ENCODE data around the gene ATP13A4.

Gene ATP13A4

DNA sequence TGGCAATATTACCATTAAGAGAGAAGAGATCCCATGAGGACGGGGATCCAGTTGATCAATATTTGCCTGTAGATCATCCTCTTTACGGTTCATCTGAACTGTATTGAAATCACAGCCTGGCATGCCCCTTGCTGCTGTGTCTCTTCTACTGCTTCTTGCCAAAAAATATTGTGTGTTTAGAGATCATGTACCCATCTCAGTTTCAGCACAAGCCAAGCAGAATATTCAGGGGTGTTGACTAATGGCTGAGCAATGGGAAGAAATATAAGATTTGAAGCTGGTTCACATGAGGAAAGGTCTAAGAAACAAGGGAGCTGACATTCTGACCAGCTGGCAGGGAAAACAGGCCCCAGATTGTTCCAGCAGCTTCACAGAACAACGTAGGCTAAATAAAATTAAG is 197.4 kb downstream of the ATP13A4 start:
- CTCF ChIA-PET: interaction anchor here (1.1 kb wide), 1 partner anchor 16 kb away, joined by 4 read pairs; no protein-coding TSS in a partner anchor
- POLR2A ChIA-PET (ENCODE audit: low non-redundant PET): no interaction called here
- H3K27ac ChIP-seq: no peak overlapping the region
- TF ChIP-seq, protein P1, sequence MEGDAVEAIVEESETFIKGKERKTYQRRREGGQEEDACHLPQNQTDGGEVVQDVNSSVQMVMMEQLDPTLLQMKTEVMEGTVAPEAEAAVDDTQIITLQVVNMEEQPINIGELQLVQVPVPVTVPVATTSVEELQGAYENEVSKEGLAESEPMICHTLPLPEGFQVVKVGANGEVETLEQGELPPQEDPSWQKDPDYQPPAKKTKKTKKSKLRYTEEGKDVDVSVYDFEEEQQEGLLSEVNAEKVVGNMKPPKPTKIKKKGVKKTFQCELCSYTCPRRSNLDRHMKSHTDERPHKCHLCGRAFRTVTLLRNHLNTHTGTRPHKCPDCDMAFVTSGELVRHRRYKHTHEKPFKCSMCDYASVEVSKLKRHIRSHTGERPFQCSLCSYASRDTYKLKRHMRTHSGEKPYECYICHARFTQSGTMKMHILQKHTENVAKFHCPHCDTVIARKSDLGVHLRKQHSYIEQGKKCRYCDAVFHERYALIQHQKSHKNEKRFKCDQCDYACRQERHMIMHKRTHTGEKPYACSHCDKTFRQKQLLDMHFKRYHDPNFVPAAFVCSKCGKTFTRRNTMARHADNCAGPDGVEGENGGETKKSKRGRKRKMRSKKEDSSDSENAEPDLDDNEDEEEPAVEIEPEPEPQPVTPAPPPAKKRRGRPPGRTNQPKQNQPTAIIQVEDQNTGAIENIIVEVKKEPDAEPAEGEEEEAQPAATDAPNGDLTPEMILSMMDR (conservative IDR thresholded peaks at IDR 0.05; ENCODE audit: low read depth): no peak
- no peak for DNase-seq (ENCODE audit: low spot score)

DNA sequence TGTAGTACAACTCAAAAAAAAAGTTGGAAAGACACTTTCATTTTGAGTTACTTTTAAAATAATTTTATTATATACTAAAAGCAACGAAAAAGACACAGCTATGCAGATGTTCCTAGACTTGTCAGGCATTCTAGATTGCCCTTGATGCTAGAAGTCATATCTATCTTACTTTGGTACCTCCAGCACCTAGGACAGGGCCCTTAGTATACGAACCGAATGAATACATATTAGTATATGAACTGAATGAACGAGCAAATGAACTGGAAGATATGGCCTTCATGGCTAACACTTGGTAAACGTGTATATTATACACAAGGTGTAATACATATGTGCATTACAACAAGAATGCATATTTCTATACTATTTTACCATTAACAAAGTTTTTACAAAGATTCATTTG is 200.3 kb downstream of the ATP13A4 start:
- TF ChIP-seq, protein P1 (conservative IDR thresholded peaks at IDR 0.05; ENCODE audit: low read depth): no peak
- H3K27ac ChIP-seq: no peak overlapping the region
- ChIA-PET CTCF (interaction anchor here (0.6 to 0.7 kb wide), 2 partner anchors 72 to 407 kb away, joined by 4 read pairs; no protein-coding TSS in a partner anchor), POLR2A (ENCODE audit: low non-redundant PET) (no interaction called here)
- DNase-seq (ENCODE audit: low spot score): no peak
